Activated effector memory CD4-positive, alpha-beta T cell treated with anti-CD3 and anti-CD28 coated beads, Interleukin-2, amount 50 U/mL, for 16 hours (primary cell): Measurements from ENCODE around the gene MCC.
A peak's percentile ranks its signal among the peaks of the same experiment; 100 is the strongest.

Source experiments
- DNase-seq: peaks from one replicate; pipeline ENCODE4 v3.0.0-alpha.2; 2020

MCC gene

GRCh38 chr5:113000466-113000865 is 487.8 kb downstream of the MCC start:
- no peak for DNase-seq

GRCh38 chr5:112998296-112998695 is 490.0 kb downstream of the MCC start:
- DNase-seq, result no peak

- no peak for DNase-seq
Measured at GRCh38 chr5:112996830-112997374, 491.4 kb downstream of the MCC start.

GRCh38 chr5:112995764-112996618 is 492.3 kb downstream of the MCC start:
- peak; percentile 91 for DNase-seq

- DNase-seq, result no peak
Measured at GRCh38 chr5:112986224-112986623, 502.0 kb downstream of the MCC start.

GRCh38 chr5:112983363-112983762 is 504.9 kb downstream of the MCC start:
- DNase-seq, result no peak

- no peak for DNase-seq
Measured at GRCh38 chr5:112979723-112980122, 508.5 kb downstream of the MCC start.

- DNase-seq, result no peak
Measured at GRCh38 chr5:112978836-112979235, 509.4 kb downstream of the MCC start.

- DNase-seq, result no peak
Measured at GRCh38 chr5:112977440-112977861, 510.8 kb downstream of the MCC start.

- DNase-seq, result peak; percentile 98
Measured at GRCh38 chr5:112976432-112977309, 511.6 kb downstream of the MCC start, which contains the start of gene DCP2. Gene DCP2, plus strand, starts transcription at chr5:112976798. Its CDS starts 136 bp downstream, at chr5:112976934.

GRCh38 chr5:112975721-112976431 is 512.4 kb downstream of the MCC start:
- no peak for DNase-seq

GRCh38 chr5:112974901-112975300 is 513.4 kb downstream of the MCC start:
- no peak for DNase-seq

GRCh38 chr5:112973904-112974303 is 514.3 kb downstream of the MCC start:
- no peak for DNase-seq

- DNase-seq, result no peak
Measured at GRCh38 chr5:112973036-112973435, 515.2 kb downstream of the MCC start.
